Lower lobe of right lung (tissue), 2 donors: ENCODE measurements around the gene FOLR1. TPM values are rescaled to one million over a fixed set of nuclear protein-coding genes. Genes with fewer than 3 reads are reported as not detected.

Experiments
- ATAC-seq, 2 donors: fragments of 200-7000 bp; cut with Tn5 transposase; one replicate each; pipeline ENCODE4 v1.9.1; 2020 to 2022; ENCODE audit warnings: mild to moderate bottlenecking in 2 of 2, moderate library complexity in 2 of 2
- DNase-seq: peaks from one replicate; pipeline ENCODE4 v3.0.0-alpha.2; 2020
- H3K27ac ChIP-seq: fragments of 200-600 bp; one replicate; pipeline ENCODE4 v1.8.0; 2022
- H3K27me3 ChIP-seq: fragments of 200-600 bp; one replicate; pipeline ENCODE4 v1.8.0; 2022; ENCODE audit warnings: low read depth
- H3K36me3 ChIP-seq: fragments of 200-600 bp; one replicate; pipeline ENCODE4 v1.8.0; 2022; ENCODE audit warnings: mild to moderate bottlenecking
- H3K4me1 ChIP-seq: fragments of 200-600 bp; one replicate; pipeline ENCODE4 v1.8.0; 2022
- H3K4me3 ChIP-seq: fragments of 200-600 bp; one replicate; pipeline ENCODE4 v1.8.0; 2022; ENCODE audit warnings: mild to moderate bottlenecking
- H3K9me3 ChIP-seq: fragments of 200-600 bp; one replicate; pipeline ENCODE4 v1.8.0; 2022
- intact Hi-C: fragments of 100-400 bp; cut with DNase I; formaldehyde crosslinking; loops from one replicate; pipeline ENCODE4 v1.11.0; 2022
- total RNA-seq: library from RNA; stranded (reverse); fragmentation: NEBNext Ultra II Directional; extraction: Animal tissue kit (Norgen Biotek cat#: 25700); gene quantifications from one replicate; pipeline ENCODE4 v1.2.1, GENCODE V29; 2021
- TF ChIP-seq, protein P1 (sequence below): fragments of 200-600 bp; IDR thresholded peaks from one replicate; pipeline ENCODE4 v1.8.0; 2022; ENCODE audit warnings: antibody characterized with exemption, mild to moderate bottlenecking
- donor health status: DM: no; HTN: yes; CAD: no; lungs with severe emphysema.

FOLR1 gene
- total RNA-seq, 1 donor from 2014 or later, result 134 TPM

DNA sequence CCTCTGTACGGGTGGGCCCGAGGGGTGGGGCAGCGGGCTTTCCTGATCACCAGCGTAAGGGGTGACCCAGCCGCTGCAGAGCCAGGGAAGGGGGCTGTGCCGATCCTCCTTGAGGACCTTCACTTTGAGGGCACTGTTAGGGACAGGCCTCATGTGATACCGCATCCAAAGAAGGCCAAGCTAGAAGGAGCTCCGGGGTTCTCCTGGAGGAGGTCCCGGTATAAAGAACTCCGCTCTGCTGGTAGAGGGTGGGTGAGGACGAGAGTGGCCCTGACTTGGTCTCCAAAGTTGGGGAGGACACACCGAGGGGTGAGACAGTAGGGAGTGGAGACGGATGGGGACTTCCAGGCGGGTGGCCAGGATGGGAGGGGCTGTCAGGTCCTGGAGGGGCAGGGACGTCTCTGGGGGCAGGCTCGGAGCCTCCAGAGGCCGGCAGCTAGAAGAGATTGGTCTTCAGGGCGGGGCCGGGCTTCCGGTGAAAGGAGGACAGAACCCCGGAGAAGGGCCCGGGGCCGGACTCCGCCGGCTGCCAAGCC is 47.4 kb downstream of the FOLR1 start:
- DNase-seq, result peak; percentile 82
- H3K27ac ChIP-seq, result peak overlapping the region; percentile 6
- TF ChIP-seq, protein P1, sequence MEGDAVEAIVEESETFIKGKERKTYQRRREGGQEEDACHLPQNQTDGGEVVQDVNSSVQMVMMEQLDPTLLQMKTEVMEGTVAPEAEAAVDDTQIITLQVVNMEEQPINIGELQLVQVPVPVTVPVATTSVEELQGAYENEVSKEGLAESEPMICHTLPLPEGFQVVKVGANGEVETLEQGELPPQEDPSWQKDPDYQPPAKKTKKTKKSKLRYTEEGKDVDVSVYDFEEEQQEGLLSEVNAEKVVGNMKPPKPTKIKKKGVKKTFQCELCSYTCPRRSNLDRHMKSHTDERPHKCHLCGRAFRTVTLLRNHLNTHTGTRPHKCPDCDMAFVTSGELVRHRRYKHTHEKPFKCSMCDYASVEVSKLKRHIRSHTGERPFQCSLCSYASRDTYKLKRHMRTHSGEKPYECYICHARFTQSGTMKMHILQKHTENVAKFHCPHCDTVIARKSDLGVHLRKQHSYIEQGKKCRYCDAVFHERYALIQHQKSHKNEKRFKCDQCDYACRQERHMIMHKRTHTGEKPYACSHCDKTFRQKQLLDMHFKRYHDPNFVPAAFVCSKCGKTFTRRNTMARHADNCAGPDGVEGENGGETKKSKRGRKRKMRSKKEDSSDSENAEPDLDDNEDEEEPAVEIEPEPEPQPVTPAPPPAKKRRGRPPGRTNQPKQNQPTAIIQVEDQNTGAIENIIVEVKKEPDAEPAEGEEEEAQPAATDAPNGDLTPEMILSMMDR, result no peak
- H3K4me1 ChIP-seq, result peaks cover 43% of the 10 kb centered on the region
- intact Hi-C loops, result no loop called here
- peak overlapping the region; percentile 46 for H3K4me3 ChIP-seq
- peak; percentile 2 to 51 for ATAC-seq
- peaks cover 38% of the 10 kb centered on the region for H3K36me3 ChIP-seq
- peaks cover 45% of the 10 kb centered on the region for H3K27me3 ChIP-seq
- H3K9me3 ChIP-seq, result no peaks in the 10 kb centered on the region

DNA sequence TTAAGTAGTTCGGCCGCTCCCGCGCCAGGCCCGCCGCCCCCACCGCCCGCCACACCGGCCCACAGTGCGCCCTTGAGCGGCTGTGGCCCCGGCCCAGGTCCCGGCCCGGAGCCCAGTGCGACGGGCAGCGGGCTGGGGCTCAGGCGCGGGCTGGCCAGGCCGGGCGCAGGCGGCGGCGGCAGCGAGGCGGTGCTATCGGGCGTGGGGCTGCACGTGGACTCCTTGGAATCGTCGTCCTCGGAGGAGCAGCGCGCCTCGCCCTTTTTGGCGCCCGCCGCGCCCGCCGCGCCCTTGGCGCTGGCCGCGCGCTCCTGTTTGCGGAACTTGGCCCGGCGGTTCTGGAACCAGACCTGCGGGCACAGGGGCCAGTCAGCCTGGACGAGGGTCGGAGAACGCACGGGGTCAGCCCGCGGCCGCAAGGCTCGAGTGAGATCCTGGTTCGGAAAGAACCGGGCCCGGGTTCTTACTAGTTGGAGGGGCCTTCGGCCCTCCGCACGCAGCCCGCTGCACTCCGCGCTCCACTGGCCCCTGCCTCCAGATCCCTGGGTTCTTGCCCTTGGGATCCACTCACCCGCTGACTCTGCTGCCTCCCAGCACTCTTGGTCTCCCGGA is 48.0 kb downstream of the FOLR1 start:
- no peak overlapping the region for H3K27ac ChIP-seq
- intact Hi-C loops, result no loop called here
- DNase-seq, result peak; percentile 78
- H3K27me3 ChIP-seq, result peaks cover 51% of the 10 kb centered on the region
- peaks cover 33% of the 10 kb centered on the region for H3K36me3 ChIP-seq
- peak; percentile 67 to 68 for ATAC-seq
- H3K4me1 ChIP-seq, result peaks cover 44% of the 10 kb centered on the region
- peak overlapping the region; percentile 46 for H3K4me3 ChIP-seq
- TF ChIP-seq, protein P1, result no peak
- no peaks in the 10 kb centered on the region for H3K9me3 ChIP-seq

DNA sequence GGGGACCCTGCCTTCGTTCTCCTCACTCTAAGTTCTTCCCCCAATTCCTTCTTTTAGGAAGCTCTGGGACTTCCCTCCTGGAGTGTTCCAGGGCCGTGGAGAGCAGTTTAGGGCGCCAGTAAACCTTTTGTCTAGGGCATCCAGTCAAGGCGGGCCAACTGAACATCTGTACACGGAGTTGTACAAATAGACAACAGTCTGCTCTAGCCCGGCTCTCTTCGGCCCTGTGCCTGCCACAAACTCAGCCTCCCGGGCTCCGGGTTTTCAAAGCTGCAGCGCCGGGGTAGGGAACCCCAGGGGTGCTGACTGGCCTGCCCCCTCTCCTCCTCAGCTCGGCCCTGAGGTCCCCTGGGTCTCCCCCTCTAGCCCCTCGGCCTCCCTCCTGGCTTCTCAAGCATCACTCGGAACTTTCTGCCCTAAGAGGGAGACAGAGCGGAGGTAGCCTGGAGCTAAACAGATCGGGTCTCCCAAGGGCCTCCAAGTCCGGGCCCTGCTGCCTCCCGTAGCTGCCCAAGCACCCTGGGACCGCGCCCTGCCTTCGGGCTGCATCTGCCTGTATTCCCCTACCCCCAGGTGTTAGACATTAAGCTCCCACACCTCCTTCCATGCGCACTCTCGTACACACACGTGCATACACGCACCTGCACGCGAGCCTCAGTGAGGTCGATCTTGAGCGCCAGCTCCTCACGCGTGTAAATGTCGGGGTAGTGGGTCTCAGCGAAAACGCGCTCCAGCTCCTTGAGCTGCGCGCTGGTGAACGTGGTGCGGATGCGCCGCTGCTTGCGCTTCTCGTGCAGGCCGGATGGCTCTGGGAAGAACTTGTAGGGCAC is 48.7 kb downstream of the FOLR1 start:
- peaks cover 25% of the 10 kb centered on the region for H3K36me3 ChIP-seq
- ATAC-seq (peak in 1 of 2 donors; percentile 1), DNase-seq (no peak)
- H3K27me3 ChIP-seq, result peaks cover 58% of the 10 kb centered on the region
- peak overlapping the region; percentile 46 for H3K4me3 ChIP-seq
- intact Hi-C loops, result no loop called here
- peaks cover 44% of the 10 kb centered on the region for H3K4me1 ChIP-seq
- H3K9me3 ChIP-seq, result no peaks in the 10 kb centered on the region
- no peak overlapping the region for H3K27ac ChIP-seq
- TF ChIP-seq, protein P1, result no peak

DNA sequence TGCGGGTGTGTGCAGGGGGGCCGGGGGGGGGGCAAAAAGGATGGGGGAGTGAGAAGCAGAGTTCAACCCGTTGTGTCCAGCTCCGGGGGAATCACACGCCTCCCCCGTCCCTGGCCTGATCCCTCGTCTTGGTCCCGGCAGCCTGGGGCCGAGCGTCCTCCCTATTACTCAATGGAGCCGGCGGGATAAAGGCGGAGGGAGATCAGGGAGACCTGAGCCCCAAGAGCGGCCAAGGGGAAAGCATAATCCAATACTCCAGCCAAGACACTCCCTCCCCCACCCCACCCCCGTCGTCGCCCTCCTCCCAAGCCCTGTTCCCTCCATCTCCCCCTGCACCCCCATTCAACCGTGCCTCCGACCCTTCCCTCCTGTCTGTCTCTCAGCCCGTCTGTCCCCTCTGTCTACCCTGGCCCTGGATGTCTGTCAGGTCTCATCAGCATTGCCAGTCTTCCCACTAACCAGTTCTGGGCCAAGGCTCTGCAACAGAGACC is 49.4 kb downstream of the FOLR1 start:
- H3K36me3 ChIP-seq, result peaks cover 19% of the 10 kb centered on the region
- H3K4me3 ChIP-seq, result no peak overlapping the region
- H3K9me3 ChIP-seq, result no peaks in the 10 kb centered on the region
- peaks cover 44% of the 10 kb centered on the region for H3K4me1 ChIP-seq
- peaks cover 64% of the 10 kb centered on the region for H3K27me3 ChIP-seq
- no peak overlapping the region for H3K27ac ChIP-seq
- intact Hi-C loops, result no loop called here
- TF ChIP-seq, protein P1, result no peak
- ATAC-seq (no peak), DNase-seq (no peak)

DNA sequence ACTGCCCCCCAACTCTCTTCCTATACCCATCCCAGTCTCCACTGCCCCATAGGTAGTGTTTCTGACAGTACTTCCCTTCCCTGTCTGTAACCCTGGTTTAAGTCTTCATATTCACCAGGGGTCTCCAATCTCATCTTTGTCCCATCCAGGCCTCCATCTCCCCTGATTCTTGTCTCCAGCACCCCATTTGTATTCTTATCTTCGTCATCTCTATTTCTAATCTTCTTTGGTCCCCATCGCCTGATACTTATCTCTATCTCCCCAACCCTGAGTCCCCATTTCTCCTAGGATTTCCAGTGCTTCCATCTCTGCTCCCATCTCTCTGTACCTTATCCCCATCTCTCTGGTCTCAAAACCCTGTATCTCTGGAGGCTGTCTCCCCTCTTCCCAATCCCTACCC is 50.2 kb downstream of the FOLR1 start:
- no peak overlapping the region for H3K4me3 ChIP-seq
- intact Hi-C loops, result no loop called here
- peaks cover 11% of the 10 kb centered on the region for H3K36me3 ChIP-seq
- ATAC-seq, result no peak
- peaks cover 44% of the 10 kb centered on the region for H3K4me1 ChIP-seq
- no peaks in the 10 kb centered on the region for H3K9me3 ChIP-seq
- TF ChIP-seq, protein P1, result no peak
- no peak for DNase-seq
- H3K27me3 ChIP-seq, result peaks cover 72% of the 10 kb centered on the region
- no peak overlapping the region for H3K27ac ChIP-seq
